OCI-LY7 (cell line): ENCODE data around the gene ARHGEF4. TPM values are rescaled to one million over a fixed set of nuclear protein-coding genes. Genes with fewer than 3 reads are reported as not detected.
"Not testable (repeated sequence)": the region's sequence is repeated elsewhere in the genome, so short reads cannot be mapped to it uniquely, and the experiment has no call there.

Experiments used
- BruUV-seq: library from RNA; stranded (reverse); fragments of 400-500 nt; replicated peaks from 2 replicates; lab custom pipeline; 2021; lab: Mats Ljungman, UMichigan
- CTCF ChIA-PET: fragments of 300-600 bp; sonication (Branson Sonifier 250); formaldehyde crosslinking; loops from one replicate; lab custom pipeline; 2022; ENCODE audit warnings: antibody characterized with exemption; ENCODE audit not compliant: unreplicated experiment; lab: Charles Lee
- POLR2A ChIA-PET: fragments of 300-600 bp; sonication (Branson Sonifier 250); formaldehyde crosslinking; loops from one replicate; lab custom pipeline; 2022; ENCODE audit warnings: antibody characterized with exemption; lab: Charles Lee
- DNase-seq: peaks from one replicate; pipeline ENCODE4 v3.0.0-alpha.2; 2015; ENCODE audit warnings: low spot score
- H2AFZ ChIP-seq: fragments of 200-600 bp; sonication (generic), shearing (Covaris generic); 2 replicates; pipeline ENCODE4 v1.6.1; 2014; ENCODE audit warnings: mild to moderate bottlenecking, antibody characterized with exemption, low read length, moderate library complexity
- H3K27ac ChIP-seq: fragments of 200-600 bp; sonication (generic); 2 replicates; pipeline ENCODE4 v1.5.1; 2014; ENCODE audit warnings: mixed run types, low read depth, mild to moderate bottlenecking, moderate library complexity, low read length, inconsistent platforms; ENCODE audit not compliant: poor library complexity, severe bottlenecking
- H3K36me3 ChIP-seq: fragments of 200-600 bp; sonication (generic); 2 replicates; pipeline ENCODE4 v1.6.1; 2014; ENCODE audit warnings: mild to moderate bottlenecking, antibody characterized with exemption, low read length, moderate library complexity, mixed read lengths; ENCODE audit not compliant: insufficient read depth
- H3K4me1 ChIP-seq: fragments of 200-600 bp; sonication (generic); 2 replicates; pipeline ENCODE4 v1.5.1; 2014; ENCODE audit warnings: mild to moderate bottlenecking, low read length; ENCODE audit not compliant: insufficient read depth, poor library complexity, severe bottlenecking
- H3K4me2 ChIP-seq: fragments of 200-600 bp; sonication (generic); 2 replicates; pipeline ENCODE4 v1.6.1; 2014; ENCODE audit warnings: mild to moderate bottlenecking, low read length
- H3K4me3 ChIP-seq: fragments of 200-600 bp; sonication (generic); 2 replicates; pipeline ENCODE4 v1.5.1; 2014; ENCODE audit warnings: mild to moderate bottlenecking, low read depth, low read length; ENCODE audit not compliant: poor library complexity, severe bottlenecking
- H3K79me2 ChIP-seq: fragments of 200-600 bp; sonication (generic); 2 replicates; pipeline ENCODE4 v1.6.1; 2016; ENCODE audit warnings: low read depth, mild to moderate bottlenecking, low read length, moderate library complexity, mixed read lengths; ENCODE audit not compliant: insufficient read depth
- H3K9me2 ChIP-seq: fragments of 200-600 bp; sonication (generic); 2 replicates; pipeline ENCODE4 v1.6.1; 2016; ENCODE audit warnings: mild to moderate bottlenecking, low read length, mixed read lengths; ENCODE audit not compliant: insufficient read depth
- H3K9me3 ChIP-seq: fragments of 200-600 bp; sonication (generic); 2 replicates; pipeline ENCODE4 v1.6.1; 2014; ENCODE audit warnings: mild to moderate bottlenecking, mixed run types, low read length, mixed read lengths
- H4K20me1 ChIP-seq: fragments of 200-600 bp; sonication (generic); 2 replicates; pipeline ENCODE4 v1.6.1; 2014; ENCODE audit warnings: mild to moderate bottlenecking, antibody characterized with exemption, low read length, moderate library complexity, mixed read lengths; ENCODE audit not compliant: insufficient read depth
- CTCF ChIP-seq: fragments of 200-600 bp; sonication (generic); conservative IDR thresholded peaks from 2 replicates; pipeline ENCODE4 v1.5.1; 2014; ENCODE audit warnings: mild to moderate bottlenecking, antibody characterized with exemption, low read length, moderate library complexity, mixed read lengths
- EZH2phosphoT487 ChIP-seq: fragments of 200-600 bp; sonication (generic); IDR thresholded peaks from 2 replicates; pipeline ENCODE4 v1.6.1; 2018; ENCODE audit warnings: low read depth, borderline replicate concordance, mild to moderate bottlenecking, mixed run types, antibody characterized with exemption, low read length, moderate library complexity, mixed read lengths
- intact Hi-C: fragments of 100-400 bp; cut with micrococcal nuclease; formaldehyde crosslinking; loops from one replicate; pipeline ENCODE4 v1.10.0; 2022; ENCODE audit not compliant: unreplicated experiment
- total RNA-seq, 2 experiments: library from RNA; depleted of rRNA in 1 of 2; stranded (reverse); fragments of >200 nt in 1 of 2; shearing (Covaris generic) in 1 of 2; gene quantifications; 2 replicates each; pipeline ENCODE4 v1.2.3, GENCODE V29; 2014 to 2022

Gene ARHGEF4
- total RNA-seq, 2 experiments from 2014 or later = 1.1 to 1.7 TPM

- Histone ChIP-seq H3K36me3 (no peaks in the 10 kb centered on the region), H3K9me2 (no peaks in the 10 kb centered on the region), H3K9me3 (no peaks in the 10 kb centered on the region), H3K27ac (no peak overlapping the region), H3K4me1 (no peaks in the 10 kb centered on the region), H3K79me2 (no peaks in the 10 kb centered on the region), H2AFZ (no peak overlapping the region), H3K4me3 (no peak overlapping the region), H3K4me2 (no peak overlapping the region), H4K20me1 (no peaks in the 10 kb centered on the region)
- intact Hi-C loops = no loop called here
- TF ChIP-seq EZH2phosphoT487 (no peak), CTCF (no peak)
- no TSS peak for BruUV-seq
- POLR2A ChIA-PET = no interaction called here
- no peak for DNase-seq
- CTCF ChIA-PET = no interaction called here
Measured at GRCh38 chr2:130901061-130901460, 64.3 kb downstream of the ARHGEF4 start.

- H3K4me3 ChIP-seq, H3K79me2 ChIP-seq, H3K9me3 ChIP-seq, H3K36me3 ChIP-seq, CTCF ChIA-PET, H4K20me1 ChIP-seq, H3K4me1 ChIP-seq, DNase-seq, intact Hi-C loops, H3K27ac ChIP-seq, H3K4me2 ChIP-seq, H2AFZ ChIP-seq, H3K9me2 ChIP-seq, POLR2A ChIA-PET, BruUV-seq: not testable (repeated sequence)
Measured at GRCh38 chr2:130901626-130902025, 64.9 kb downstream of the ARHGEF4 start.

- ChIA-PET POLR2A (no interaction called here), CTCF (no interaction called here)
- H3K79me2 ChIP-seq = no peaks in the 10 kb centered on the region
- intact Hi-C loops = no loop called here
- no peak overlapping the region for H3K4me3 ChIP-seq
- TF ChIP-seq CTCF (no peak), EZH2phosphoT487 (no peak)
- H3K4me1 ChIP-seq = no peaks in the 10 kb centered on the region
- H4K20me1 ChIP-seq = no peaks in the 10 kb centered on the region
- no peak for DNase-seq
- H3K4me2 ChIP-seq = no peak overlapping the region
- no peaks in the 10 kb centered on the region for H3K9me2 ChIP-seq
- no peak overlapping the region for H2AFZ ChIP-seq
- BruUV-seq = no TSS peak
- H3K36me3 ChIP-seq = no peaks in the 10 kb centered on the region
- no peak overlapping the region for H3K27ac ChIP-seq
- no peaks in the 10 kb centered on the region for H3K9me3 ChIP-seq
Measured at GRCh38 chr2:130908832-130909231, 72.1 kb downstream of the ARHGEF4 start.
